ENCODE data around the gene PIM3. TPM values are rescaled to one million over a fixed set of nuclear protein-coding genes. Genes with fewer than 3 reads are reported as not detected.
"Not testable (repeated sequence)": the region's sequence is repeated elsewhere in the genome, so short reads cannot be mapped to it uniquely, and the experiment has no call there.

Gene PIM3
- total RNA-seq, 1 donor from 2014 or later: 396 TPM

- DNase-seq (ENCODE audit: low read depth in 2 of 2): peak in 1 of 2 donors; percentile 36
Observed at GRCh38 chr22:49983148-49984042, 22.8 kb downstream of the PIM3 start.

- DNase-seq (ENCODE audit: low read depth in 2 of 2): no peak
Observed at GRCh38 chr22:49986325-49986724, 25.8 kb downstream of the PIM3 start.

GRCh38 chr22:49989826-49990225 lies 29.3 kb downstream of the PIM3 start:
- not testable (repeated sequence) for DNase-seq (ENCODE audit: low read depth in 2 of 2)

GRCh38 chr22:49991167-49991566 lies 30.6 kb downstream of the PIM3 start:
- DNase-seq (ENCODE audit: low read depth in 2 of 2): no peak

GRCh38 chr22:49991907-49992533 lies 31.4 kb downstream of the PIM3 start:
- DNase-seq (ENCODE audit: low read depth in 2 of 2): no peak

GRCh38 chr22:49992921-49993648 lies 32.5 kb downstream of the PIM3 start:
- DNase-seq (ENCODE audit: low read depth in 2 of 2): peak; percentile 71 to 83

GRCh38 chr22:49993649-49994360 lies 33.2 kb downstream of the PIM3 start:
- DNase-seq (ENCODE audit: low read depth in 2 of 2): no peak

GRCh38 chr22:49994361-49995040 lies 33.9 kb downstream of the PIM3 start:
- no peak for DNase-seq (ENCODE audit: low read depth in 2 of 2)

GRCh38 chr22:49995041-49995360 lies 34.4 kb downstream of the PIM3 start:
- DNase-seq (ENCODE audit: low read depth in 2 of 2): no peak

GRCh38 chr22:49995361-49996118 lies 35.0 kb downstream of the PIM3 start:
- DNase-seq (ENCODE audit: low read depth in 2 of 2): no peak

- DNase-seq (ENCODE audit: low read depth in 2 of 2): no peak
Observed at GRCh38 chr22:49996119-49996517, 35.5 kb downstream of the PIM3 start.

- DNase-seq (ENCODE audit: low read depth in 2 of 2): no peak
Observed at GRCh38 chr22:49996518-49997250, 36.1 kb downstream of the PIM3 start.

- DNase-seq (ENCODE audit: low read depth in 2 of 2): no peak
Observed at GRCh38 chr22:49997251-49997599, 36.7 kb downstream of the PIM3 start.

- DNase-seq (ENCODE audit: low read depth in 2 of 2): no peak
Observed at GRCh38 chr22:49997932-49998717, 37.6 kb downstream of the PIM3 start.

GRCh38 chr22:49998718-49999062 lies 38.1 kb downstream of the PIM3 start:
- DNase-seq (ENCODE audit: low read depth in 2 of 2): no peak

- peak in 1 of 2 donors; percentile 50 for DNase-seq (ENCODE audit: low read depth in 2 of 2)
Observed at GRCh38 chr22:49999063-49999945, 38.7 kb downstream of the PIM3 start.

GRCh38 chr22:49999946-50000586 lies 39.5 kb downstream of the PIM3 start:
- no peak for DNase-seq (ENCODE audit: low read depth in 2 of 2)
